H1 (cell line): ENCODE results near the gene GPX4. TPM values are rescaled to one million over a fixed set of nuclear protein-coding genes. Genes with fewer than 3 reads are reported as not detected.

Source experiments
- CTCF ChIA-PET: fragments of 300-600 bp; sonication (Branson Sonifier 250); formaldehyde crosslinking; loops from one replicate; lab custom pipeline; 2021; ENCODE audit not compliant: partially characterized antibody; lab: Charles Lee
- POLR2A ChIA-PET: fragments of 300-600 bp; sonication (Branson Sonifier 250); formaldehyde crosslinking; loops from one replicate; lab custom pipeline; 2021; ENCODE audit warnings: inconsistent platforms; ENCODE audit not compliant: partially characterized antibody; lab: Charles Lee
- DNase-seq, 2 experiments: peaks; one replicate each; pipeline versions ENCODE4 v3.0.0 to v3.0.0-alpha.2; 2010 to 2022; ENCODE audit warnings: low spot score in 2 of 2, low read depth in 1 of 2, mixed read lengths in 1 of 2
- FAIRE-seq: peaks from 2 replicates; lab custom pipeline; 2011; peaks lifted over from hg19 to GRCh38; lab: Jason Lieb, UNC
- H2AFZ ChIP-seq: 2 replicates; pipeline ENCODE4 v1.8.1; 2012; ENCODE audit warnings: low read length, inconsistent platforms
- H2AK5ac ChIP-seq: 2 replicates; pipeline ENCODE4 v1.6.1; 2013; ENCODE audit warnings: low read depth, low read length
- H2BK120ac ChIP-seq: replicated peaks from 2 replicates; pipeline ENCODE3; 2013; ENCODE audit warnings: low read depth, low read length, inconsistent platforms
- H2BK12ac ChIP-seq: 2 replicates; pipeline ENCODE4 v1.6.1; 2013; ENCODE audit warnings: low read depth, low read length
- H2BK15ac ChIP-seq: 2 replicates; pipeline ENCODE4 v1.6.1; 2013; ENCODE audit warnings: low read length
- H2BK20ac ChIP-seq: 2 replicates; pipeline ENCODE4 v1.6.1; 2013; ENCODE audit warnings: low read length
- H2BK5ac ChIP-seq: 2 replicates; pipeline ENCODE4 v1.6.1; 2013; ENCODE audit warnings: low read depth, low read length
- H3K14ac ChIP-seq: 2 replicates; pipeline ENCODE4 v1.6.1; 2013; ENCODE audit warnings: inconsistent platforms; ENCODE audit not compliant: insufficient read length
- H3K18ac ChIP-seq: 2 replicates; pipeline ENCODE4 v1.6.1; 2013; ENCODE audit warnings: low read length; ENCODE audit errors: extremely low read depth
- H3K23ac ChIP-seq: 2 replicates; pipeline ENCODE4 v1.6.1; 2013; ENCODE audit warnings: inconsistent platforms; ENCODE audit not compliant: insufficient read length
- H3K23me2 ChIP-seq: 2 replicates; pipeline ENCODE4 v1.6.1; 2013; ENCODE audit warnings: low read depth, low read length
- H3K27ac ChIP-seq: 2 replicates; pipeline ENCODE4 v1.6.1; 2011; ENCODE audit warnings: low read depth, low read length, inconsistent platforms
- H3K27me3 ChIP-seq, 4 experiments: replicated peaks in 1 of 4; 1 replicate in 1 of 4; 2 replicates in 3 of 4; pipeline versions ENCODE4 v1.6.1 to v1.8.1; 2011 to 2013; ENCODE audit warnings: low read length in 3 of 4, mild to moderate bottlenecking in 3 of 4, inconsistent platforms in 2 of 4, mixed read lengths in 2 of 4, moderate library complexity in 1 of 4; ENCODE audit not compliant: control insufficient read depth in 3 of 4, insufficient read depth in 3 of 4; ENCODE audit errors: extremely low read depth in 1 of 4
- H3K36me3 ChIP-seq, 4 experiments: 2 replicates each; pipeline versions ENCODE4 v1.6.1 to v1.8.1; 2011 to 2013; ENCODE audit warnings: mild to moderate bottlenecking in 4 of 4, low read length in 3 of 4, moderate library complexity in 2 of 4, control low read depth in 1 of 4, inconsistent platforms in 1 of 4; ENCODE audit not compliant: insufficient read depth in 4 of 4, control insufficient read depth in 2 of 4
- H3K4ac ChIP-seq: replicated peaks from 2 replicates; pipeline ENCODE3; 2013; ENCODE audit warnings: low read length, low read depth, mixed read lengths, inconsistent platforms; ENCODE audit not compliant: insufficient read length
- H3K4me1 ChIP-seq, 4 experiments: replicated peaks in 1 of 4; 1 replicate in 1 of 4; 2 replicates in 3 of 4; pipeline versions ENCODE4 v1.6.1 to v1.8.1; 2011 to 2013; ENCODE audit warnings: low read length in 3 of 4, inconsistent platforms in 2 of 4, mixed read lengths in 1 of 4; ENCODE audit not compliant: insufficient read depth in 4 of 4, control insufficient read depth in 3 of 4
- H3K4me2 ChIP-seq, 2 experiments: 2 replicates each; pipeline versions ENCODE4 v1.6.1 to v1.8.1; 2011 to 2013; ENCODE audit warnings: low read depth in 2 of 2, low read length in 2 of 2, control low read depth in 1 of 2, inconsistent platforms in 1 of 2, mild to moderate bottlenecking in 1 of 2; ENCODE audit not compliant: insufficient read depth in 1 of 2
- H3K4me3 ChIP-seq, 4 experiments: fragments of 200-600, 300-600 bp in 1 of 4; sonication (generic), shearing (Covaris generic), sonication (Bioruptor Twin) in 1 of 4; 2 replicates each; pipeline versions ENCODE4 v1.5.1 to v1.8.1; 2011 to 2016; ENCODE audit warnings: low read length in 4 of 4, low read depth in 3 of 4, control low read depth in 2 of 4, inconsistent platforms in 2 of 4, mild to moderate bottlenecking in 2 of 4, mixed read lengths in 1 of 4, moderate library complexity in 1 of 4; ENCODE audit not compliant: insufficient read depth in 2 of 4; ENCODE audit errors: extremely low read depth in 1 of 4
- H3K56ac ChIP-seq: replicated peaks from 2 replicates; pipeline ENCODE3; 2013; ENCODE audit warnings: low read depth, mild to moderate bottlenecking, mixed read lengths, low read length, inconsistent platforms; ENCODE audit not compliant: insufficient read length
- H3K79me1 ChIP-seq: 2 replicates; pipeline ENCODE4 v1.6.1; 2013; ENCODE audit warnings: low read depth, low read length, control low read depth
- H3K79me2 ChIP-seq, 2 experiments: 2 replicates each; pipeline versions ENCODE4 v1.6.1 to v1.8.1; 2012 to 2013; ENCODE audit warnings: low read length in 2 of 2, mild to moderate bottlenecking in 2 of 2, inconsistent platforms in 1 of 2; ENCODE audit not compliant: insufficient read depth in 2 of 2, control insufficient read depth in 1 of 2
- H3K9ac ChIP-seq, 4 experiments: replicated peaks in 1 of 4; 1 replicate in 1 of 4; 2 replicates in 3 of 4; pipeline versions ENCODE4 v1.6.1 to v1.8.1; 2011 to 2013; ENCODE audit warnings: low read depth in 3 of 4, low read length in 3 of 4, control low read depth in 2 of 4, mild to moderate bottlenecking in 2 of 4, moderate library complexity in 2 of 4, inconsistent platforms in 1 of 4; ENCODE audit errors: extremely low read depth in 1 of 4
- H3K9me3 ChIP-seq, 2 experiments: 2 replicates each; pipeline versions ENCODE4 v1.6.1 to v1.8.1; 2012 to 2013; ENCODE audit warnings: mild to moderate bottlenecking in 2 of 2, moderate library complexity in 2 of 2, control low read depth in 1 of 2, inconsistent platforms in 1 of 2, low read depth in 1 of 2, low read length in 1 of 2, mixed read lengths in 1 of 2; ENCODE audit not compliant: insufficient read depth in 2 of 2
- H4K20me1 ChIP-seq, 2 experiments: replicated peaks in 1 of 2; 2 replicates each; pipeline versions ENCODE3 to v1.8.1; 2011 to 2013; ENCODE audit warnings: inconsistent platforms in 2 of 2, low read length in 2 of 2, mild to moderate bottlenecking in 1 of 2; ENCODE audit not compliant: insufficient read depth in 2 of 2, control insufficient read depth in 1 of 2
- H4K5ac ChIP-seq: 2 replicates; pipeline ENCODE4 v1.6.1; 2013; ENCODE audit warnings: low read length, low read depth, mixed read lengths, inconsistent platforms; ENCODE audit not compliant: insufficient read length
- H4K8ac ChIP-seq: 2 replicates; pipeline ENCODE4 v1.8.0; 2013; ENCODE audit warnings: mild to moderate bottlenecking, moderate library complexity, low read length, inconsistent platforms; ENCODE audit not compliant: insufficient read depth; ENCODE audit errors: extremely low read depth
- H4K91ac ChIP-seq: replicated peaks from 2 replicates; pipeline ENCODE3; 2013; ENCODE audit warnings: low read length, mixed read lengths, inconsistent platforms; ENCODE audit not compliant: insufficient read length
- BCL11A ChIP-seq, 2 experiments: IDR thresholded peaks; one replicate each; pipeline ENCODE4 v1.6.1; 2011; ENCODE audit warnings: low read depth in 2 of 2, low read length in 2 of 2, mild to moderate bottlenecking in 2 of 2
- CBX5 ChIP-seq: fragments of 300-800, 300-1000 bp; sonication (generic); IDR thresholded peaks from 2 replicates; pipeline ENCODE4 v1.7.1; 2016; ENCODE audit warnings: antibody characterized with exemption, low read length, low read depth
- E2F6 ChIP-seq: IDR thresholded peaks from 2 replicates; pipeline ENCODE4 v1.6.1; 2012; ENCODE audit warnings: inconsistent platforms
- EP300 ChIP-seq, 2 experiments: IDR thresholded peaks; 1 replicate in 1 of 2; 2 replicates in 1 of 2; pipeline ENCODE4 v1.6.1; 2011 to 2012; ENCODE audit warnings: low read depth in 2 of 2, low read length in 2 of 2, mild to moderate bottlenecking in 2 of 2, borderline replicate concordance in 1 of 2, inconsistent platforms in 1 of 2, moderate library complexity in 1 of 2
- GTF2F1 ChIP-seq: IDR thresholded peaks from 2 replicates; pipeline ENCODE4 v1.6.1; 2012; ENCODE audit warnings: low read depth, low read length, improper control_type of control experiment, borderline replicate concordance
- HDAC2 ChIP-seq, 2 experiments: fragments of 300-600 bp in 1 of 2; sonication (generic) in 1 of 2; IDR thresholded peaks; 2 replicates each; pipeline ENCODE4 v1.6.1; 2011 to 2012; ENCODE audit warnings: low read depth in 2 of 2, low read length in 2 of 2, mild to moderate bottlenecking in 2 of 2, moderate library complexity in 2 of 2, borderline replicate concordance in 1 of 2, inconsistent platforms in 1 of 2
- MAX ChIP-seq: IDR thresholded peaks from 2 replicates; pipeline ENCODE4 v1.6.1; 2012; ENCODE audit warnings: inconsistent platforms
- YY1 ChIP-seq: IDR thresholded peaks from 2 replicates; pipeline ENCODE4 v1.6.1; 2011; ENCODE audit warnings: low read depth, mild to moderate bottlenecking, low read length
- WGBS, 2 experiments: shearing (Covaris generic) in 1 of 2; methylation state at CpG; one replicate each; pipeline versions ENCODE4 v1.1.6 to v1.1.7; 2013 to 2015; ENCODE audit warnings: low lambda C conversion rate in 2 of 2, mixed read lengths in 2 of 2, inconsistent platforms in 1 of 2, low coverage in 1 of 2, missing lambda C conversion rate in 1 of 2; ENCODE audit not compliant: insufficient replicate concordance in 2 of 2, insufficient coverage in 1 of 2, insufficient read length in 1 of 2; ENCODE audit errors: extremely low coverage in 1 of 2, missing lambda C conversion rate in 1 of 2; 5-methylcytosine and 5-hydroxymethylcytosine counted together
- polyA plus RNA-seq, 7 experiments: library from polyadenylated mRNA; depleted of rRNA in 3 of 7; stranded (reverse) in 5 of 7; unstranded in 2 of 7; fragments of >200 nt in 5 of 7; fragments of 200-250 nt in 2 of 7; gene quantifications; 1 replicate in 5 of 7; 2 replicates in 1 of 7; 4 replicates in 1 of 7; pipeline versions ENCODE4 v1.2.1 to v1.2.3, GENCODE V29; 2011 to 2013; ENCODE audit warnings: missing spikeins in 2 of 7, mixed read lengths in 2 of 7
- total RNA-seq: library from RNA; stranded (reverse); fragmentation: NEBNext Ultra II Directional; extraction: Animal tissue kit (Norgen Biotek cat#: 25700); gene quantifications from 2 replicates; pipeline ENCODE4 v1.2.1, GENCODE V29; 2021

Gene GPX4
- total and polyA plus RNA-seq, 2 of the 8 experiments (the other 6 are each of a cell fraction or from before 2014, with no cell fraction given), result 342 to 693 TPM

- Histone ChIP-seq H3K79me2 (no peaks in the 10 kb centered on the region), H2AK5ac (no peak overlapping the region), H3K27me3 (no peaks in the 10 kb centered on the region; a peak in 1 of 7 replicates), H4K91ac (no peak overlapping the region), H3K36me3 (peaks cover 0 to 49% (median 14%) of the 10 kb centered on the region in 4 experiments; a peak in 6 of 8 replicates), H3K4me3 (no peak overlapping the region), H3K14ac (no peak overlapping the region), H2BK5ac (no peak overlapping the region), H2BK120ac (no peak overlapping the region), H3K79me1 (no peaks in the 10 kb centered on the region), H2BK12ac (no peak overlapping the region), H3K18ac (no peak overlapping the region), H3K4me2 (no peak overlapping the region), H4K5ac (no peak overlapping the region), H3K27ac (no peak overlapping the region), H3K9ac (no peak overlapping the region), H3K23ac (no peak overlapping the region), H3K4me1 (no peaks in the 10 kb centered on the region), H4K8ac (no peak overlapping the region), H4K20me1 (no peaks in the 10 kb centered on the region), H3K23me2 (peaks cover 3% of the 10 kb centered on the region; the same call in 1 of the 2 replicates), H3K4ac (no peak overlapping the region), H2AFZ (no peak overlapping the region), H2BK15ac (no peak overlapping the region), H3K9me3 (peaks cover 38 to 51% of the 10 kb centered on the region in 2 experiments), H2BK20ac (no peak overlapping the region), H3K56ac (no peak overlapping the region)
- 93% methylated on average over 8 of the region's 14 CpGs; no CpG with 5 or more reads in 1 of the 2 experiments for WGBS, 2 experiments
- ChIA-PET CTCF (interaction anchor here (0.9 kb wide), 1 partner anchor 10 kb away, joined by 4 read pairs; no protein-coding TSS in a partner anchor), POLR2A (interaction anchor here (2.1 to 3.0 kb wide), 3 partner anchors 10 to 27 kb away, joined by 5 to 12 read pairs (median 10); no protein-coding TSS in a partner anchor)
- DNase-seq (no peak), FAIRE-seq (no peak)
- TF ChIP-seq GTF2F1, result no peak
- TF ChIP-seq HDAC2 (IDR thresholded peaks at IDR 0.05; ENCODE audit: borderline replicate concordance in 1 of 2, low read depth in 2 of 2, low read length in 2 of 2), result no peak
- no peak for TF ChIP-seq YY1
- no peak for TF ChIP-seq BCL11A (IDR thresholded peaks at IDR 0.05; ENCODE audit: low read depth in 2 of 2, low read length in 2 of 2)
- TF ChIP-seq MAX, result no peak
- TF ChIP-seq CBX5, result no peak
- TF ChIP-seq E2F6, result no peak
- no peak for TF ChIP-seq EP300 (IDR thresholded peaks at IDR 0.05; ENCODE audit: borderline replicate concordance in 1 of 2, low read depth in 2 of 2, low read length in 2 of 2)
Observed at GRCh38 chr19:1055028-1055425, 48.8 kb upstream of the GPX4 start.
